Measurements from ENCODE around the gene ADAMTS17.

DNA sequence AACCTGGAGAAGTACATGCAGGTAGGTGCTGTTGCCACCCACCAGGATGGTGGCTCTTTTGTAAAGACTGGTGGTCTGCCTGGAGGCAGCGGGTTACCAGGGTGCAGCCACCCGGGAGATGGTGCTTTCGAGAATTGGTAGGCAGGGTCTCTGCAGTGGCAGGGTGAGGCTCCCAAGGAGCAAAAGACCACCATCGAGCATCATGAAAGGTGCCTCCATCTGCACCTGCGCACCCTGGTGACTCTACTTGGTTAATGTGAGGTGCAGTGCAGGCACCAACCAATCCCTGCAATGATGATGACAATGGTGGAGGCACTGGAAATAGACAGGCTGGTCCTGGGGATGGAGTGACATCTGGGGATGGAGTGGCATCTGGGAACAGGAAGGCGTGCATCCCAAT, 236.7 kb downstream of the ADAMTS17 start:
- TF ChIP-seq, protein P1, sequence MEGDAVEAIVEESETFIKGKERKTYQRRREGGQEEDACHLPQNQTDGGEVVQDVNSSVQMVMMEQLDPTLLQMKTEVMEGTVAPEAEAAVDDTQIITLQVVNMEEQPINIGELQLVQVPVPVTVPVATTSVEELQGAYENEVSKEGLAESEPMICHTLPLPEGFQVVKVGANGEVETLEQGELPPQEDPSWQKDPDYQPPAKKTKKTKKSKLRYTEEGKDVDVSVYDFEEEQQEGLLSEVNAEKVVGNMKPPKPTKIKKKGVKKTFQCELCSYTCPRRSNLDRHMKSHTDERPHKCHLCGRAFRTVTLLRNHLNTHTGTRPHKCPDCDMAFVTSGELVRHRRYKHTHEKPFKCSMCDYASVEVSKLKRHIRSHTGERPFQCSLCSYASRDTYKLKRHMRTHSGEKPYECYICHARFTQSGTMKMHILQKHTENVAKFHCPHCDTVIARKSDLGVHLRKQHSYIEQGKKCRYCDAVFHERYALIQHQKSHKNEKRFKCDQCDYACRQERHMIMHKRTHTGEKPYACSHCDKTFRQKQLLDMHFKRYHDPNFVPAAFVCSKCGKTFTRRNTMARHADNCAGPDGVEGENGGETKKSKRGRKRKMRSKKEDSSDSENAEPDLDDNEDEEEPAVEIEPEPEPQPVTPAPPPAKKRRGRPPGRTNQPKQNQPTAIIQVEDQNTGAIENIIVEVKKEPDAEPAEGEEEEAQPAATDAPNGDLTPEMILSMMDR (IDR thresholded peaks at IDR 0.05; ENCODE audit: low read depth, low read length), result no peak
- TF ChIP-seq POLR2A (IDR thresholded peaks at IDR 0.05; ENCODE audit: extremely low read depth, insufficient read length) (no peak), MYC (IDR thresholded peaks at IDR 0.05; ENCODE audit: low read depth, low read length) (no peak)
